HepG2 (cell line): ENCODE measurements around the gene OGFR. TPM values are rescaled to one million over a fixed set of nuclear protein-coding genes. Genes with fewer than 3 reads are reported as not detected.

ENCODE experiments used
- ATAD3A ChIP-seq: sonication (generic); formaldehyde crosslinking; IDR thresholded peaks from 2 replicates; pipeline ENCODE4 v1.4.0; 2020; ENCODE audit warnings: missing genetic modification reagents
- GABPA ChIP-seq, 2 experiments: IDR thresholded peaks; 2 replicates each; pipeline ENCODE4 v1.6.1; 2011 to 2016; ENCODE audit warnings: low read depth in 2 of 2, low read length in 1 of 2, missing biosample characterization in 1 of 2, missing genetic modification characterization in 1 of 2
- JARID2 ChIP-seq: sonication (generic); formaldehyde crosslinking; IDR thresholded peaks from 2 replicates; pipeline ENCODE4 v1.8.1; 2023; ENCODE audit warnings: missing genetic modification reagents, inconsistent platforms; ENCODE audit not compliant: insufficient replicate concordance
- NFRKB ChIP-seq: fragments of 450-650 bp; IDR thresholded peaks from 2 replicates; pipeline ENCODE4 v1.6.1; 2017
- PCBP1 ChIP-seq: fragments of 200-400 bp; formaldehyde crosslinking; IDR thresholded peaks from 2 replicates; pipeline ENCODE4 v1.6.1; 2017; ENCODE audit warnings: mild to moderate bottlenecking, low read depth, low read length, borderline replicate concordance
- SAFB2 ChIP-seq: sonication (generic); formaldehyde crosslinking; IDR thresholded peaks from 2 replicates; pipeline ENCODE4 v1.5.1; 2020; ENCODE audit warnings: missing genetic modification reagents, low read depth, mild to moderate bottlenecking, borderline replicate concordance
- SETDB1 ChIP-seq: sonication (generic); formaldehyde crosslinking; IDR thresholded peaks from 2 replicates; pipeline ENCODE4 v1.5.1; 2020; ENCODE audit warnings: missing genetic modification reagents, mild to moderate bottlenecking, borderline replicate concordance
- ZNF350 ChIP-seq: sonication (generic); formaldehyde crosslinking; IDR thresholded peaks from 2 replicates; pipeline ENCODE4 v1.4.0; 2020; ENCODE audit warnings: mild to moderate bottlenecking, low read depth, missing genetic modification reagents, borderline replicate concordance
- ZNF430 ChIP-seq: sonication (generic); formaldehyde crosslinking; IDR thresholded peaks from 2 replicates; pipeline ENCODE4 v1.9.0; 2021; ENCODE audit warnings: mild to moderate bottlenecking, missing genetic modification reagents
- ZNF460 ChIP-seq: sonication (generic); formaldehyde crosslinking; IDR thresholded peaks from 2 replicates; pipeline ENCODE4 v1.5.1; 2020; ENCODE audit warnings: missing genetic modification reagents, mild to moderate bottlenecking, borderline replicate concordance
- ZNF660 ChIP-seq: sonication (generic); formaldehyde crosslinking; IDR thresholded peaks from 2 replicates; pipeline ENCODE4 v1.5.1; 2020; ENCODE audit warnings: mild to moderate bottlenecking, low read depth, missing genetic modification reagents, borderline replicate concordance
- ZNF790 ChIP-seq: sonication (generic); formaldehyde crosslinking; IDR thresholded peaks from 2 replicates; pipeline ENCODE4 v1.8.0; 2022; ENCODE audit warnings: missing genetic modification reagents, mild to moderate bottlenecking, borderline replicate concordance
- ZNF83 ChIP-seq: sonication (generic); formaldehyde crosslinking; IDR thresholded peaks from 2 replicates; pipeline ENCODE4 v1.4.0; 2020; ENCODE audit warnings: missing genetic modification reagents, mild to moderate bottlenecking, borderline replicate concordance
- ZSCAN31 ChIP-seq: sonication (generic); formaldehyde crosslinking; IDR thresholded peaks from 2 replicates; pipeline ENCODE4 v1.5.0; 2020; ENCODE audit warnings: low read depth, mild to moderate bottlenecking, missing genetic modification reagents
- polyA plus RNA-seq, 8 experiments: library from polyadenylated mRNA; depleted of rRNA in 3 of 8; stranded (reverse) in 7 of 8; unstranded in 1 of 8; fragments of >200 nt; fragmentation: Illumina TruSeq in 4 of 8; extraction: Trizol in 4 of 8; gene quantifications; 2 replicates each; pipeline versions ENCODE4 v1.2.1 to v1.2.3, GENCODE V29; 2011 to 2016; ENCODE audit warnings: low read depth in 4 of 8, missing spikeins in 1 of 8, mixed read lengths in 1 of 8; ENCODE audit not compliant: insufficient read depth in 1 of 8
- total RNA-seq, 5 experiments: library from RNA; depleted of rRNA; stranded (reverse); fragments of >200 nt; fragmentation: Illumina TruSeq; extraction: Trizol; gene quantifications; 2 replicates each; pipeline ENCODE4 v1.2.3, GENCODE V29; 2016; ENCODE audit warnings: low read depth in 1 of 5
- TF ChIP-seq, protein P1 (sequence below): sonication (generic); formaldehyde crosslinking; IDR thresholded peaks from 2 replicates; pipeline ENCODE4 v1.4.0; 2020; ENCODE audit warnings: missing genetic modification reagents
- TF ChIP-seq, protein P2 (sequence below): sonication (generic); formaldehyde crosslinking; IDR thresholded peaks from 2 replicates; pipeline ENCODE4 v1.5.0; 2020; ENCODE audit warnings: missing genetic modification reagents
- TF ChIP-seq, protein P3 (sequence below): sonication (generic); formaldehyde crosslinking; IDR thresholded peaks from 2 replicates; pipeline ENCODE4 v1.8.0; 2022; ENCODE audit warnings: mild to moderate bottlenecking, missing genetic modification reagents; ENCODE audit not compliant: insufficient replicate concordance
- TF ChIP-seq, protein P4 (sequence below): sonication (generic); formaldehyde crosslinking; IDR thresholded peaks from 2 replicates; pipeline ENCODE4 v1.9.0; 2021; ENCODE audit warnings: mild to moderate bottlenecking, missing genetic modification reagents

OGFR gene
- total and polyA plus RNA-seq, 2 of the 13 experiments (the other 11 are each of a cell fraction or from before 2014, with no cell fraction given): 47.7 to 81.8 TPM

DNA sequence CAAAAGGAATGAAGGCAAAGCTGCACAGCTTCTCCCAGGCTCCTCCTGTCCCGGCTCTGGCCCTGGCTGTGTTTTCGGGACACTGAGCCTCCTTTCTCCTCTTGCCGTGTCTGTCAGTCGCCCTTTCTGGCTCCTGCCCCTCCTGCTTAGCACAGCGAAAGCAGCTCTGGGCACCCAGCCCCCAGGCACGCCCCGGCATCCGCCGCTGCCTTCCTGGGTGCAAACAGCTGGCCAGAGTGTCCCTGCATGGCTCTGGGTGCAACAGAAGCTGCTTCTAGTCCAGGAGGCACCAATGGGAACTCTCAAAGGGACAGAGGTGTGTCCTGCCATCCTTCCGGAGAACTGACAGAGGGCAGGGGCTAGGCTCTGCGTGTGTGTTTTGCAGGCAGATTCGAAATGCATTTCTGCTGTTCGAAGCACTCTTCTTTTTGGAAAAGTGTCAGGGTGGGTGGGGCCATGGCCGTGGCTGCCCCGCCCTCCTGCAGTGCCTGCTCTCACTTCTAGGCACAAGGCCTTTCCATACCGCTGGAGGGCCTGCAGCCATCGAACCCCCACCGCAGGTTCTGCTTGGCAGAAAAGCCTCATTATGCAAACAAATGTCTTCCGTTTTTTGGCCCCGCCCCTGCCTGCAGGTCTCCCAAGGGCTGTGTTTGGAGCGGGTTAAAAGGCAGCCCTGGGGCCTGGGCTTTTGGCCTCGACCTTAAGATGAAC lies 27.7 kb downstream of the OGFR start (continued):
- TF ChIP-seq, protein P1, sequence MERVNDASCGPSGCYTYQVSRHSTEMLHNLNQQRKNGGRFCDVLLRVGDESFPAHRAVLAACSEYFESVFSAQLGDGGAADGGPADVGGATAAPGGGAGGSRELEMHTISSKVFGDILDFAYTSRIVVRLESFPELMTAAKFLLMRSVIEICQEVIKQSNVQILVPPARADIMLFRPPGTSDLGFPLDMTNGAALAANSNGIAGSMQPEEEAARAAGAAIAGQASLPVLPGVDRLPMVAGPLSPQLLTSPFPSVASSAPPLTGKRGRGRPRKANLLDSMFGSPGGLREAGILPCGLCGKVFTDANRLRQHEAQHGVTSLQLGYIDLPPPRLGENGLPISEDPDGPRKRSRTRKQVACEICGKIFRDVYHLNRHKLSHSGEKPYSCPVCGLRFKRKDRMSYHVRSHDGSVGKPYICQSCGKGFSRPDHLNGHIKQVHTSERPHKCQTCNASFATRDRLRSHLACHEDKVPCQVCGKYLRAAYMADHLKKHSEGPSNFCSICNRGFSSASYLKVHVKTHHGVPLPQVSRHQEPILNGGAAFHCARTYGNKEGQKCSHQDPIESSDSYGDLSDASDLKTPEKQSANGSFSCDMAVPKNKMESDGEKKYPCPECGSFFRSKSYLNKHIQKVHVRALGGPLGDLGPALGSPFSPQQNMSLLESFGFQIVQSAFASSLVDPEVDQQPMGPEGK (CRISPR knock-in tag): peak; percentile 31; the same call in 1 of the 2 replicates
- TF ChIP-seq ZNF83 (CRISPR knock-in tag) (no peak), NFRKB (no peak), ZNF460 (CRISPR knock-in tag) (no peak), JARID2 (CRISPR knock-in tag) (no peak), ZNF430 (no peak), ZNF790 (CRISPR knock-in tag) (0 out of 2 replicates have a peak, but pooled peaks have one; percentile 37), PCBP1 (no peak), ZNF660 (CRISPR knock-in tag) (no peak), ZSCAN31 (CRISPR knock-in tag) (no peak), SAFB2 (no peak; the same call in 1 of the 2 replicates), ZNF350 (CRISPR knock-in tag) (no peak), GABPA (IDR thresholded peaks at IDR 0.05; ENCODE audit: low read depth, low read length) (no peak), GABPA (CRISPR knock-in tag; IDR thresholded peaks at IDR 0.05; ENCODE audit: low read depth) (no peak), ATAD3A (CRISPR knock-in tag) (no peak), SETDB1 (CRISPR knock-in tag) (no peak)
- TF ChIP-seq, protein P2, sequence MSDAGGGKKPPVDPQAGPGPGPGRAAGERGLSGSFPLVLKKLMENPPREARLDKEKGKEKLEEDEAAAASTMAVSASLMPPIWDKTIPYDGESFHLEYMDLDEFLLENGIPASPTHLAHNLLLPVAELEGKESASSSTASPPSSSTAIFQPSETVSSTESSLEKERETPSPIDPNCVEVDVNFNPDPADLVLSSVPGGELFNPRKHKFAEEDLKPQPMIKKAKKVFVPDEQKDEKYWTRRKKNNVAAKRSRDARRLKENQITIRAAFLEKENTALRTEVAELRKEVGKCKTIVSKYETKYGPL: no peak
- TF ChIP-seq, protein P3, sequence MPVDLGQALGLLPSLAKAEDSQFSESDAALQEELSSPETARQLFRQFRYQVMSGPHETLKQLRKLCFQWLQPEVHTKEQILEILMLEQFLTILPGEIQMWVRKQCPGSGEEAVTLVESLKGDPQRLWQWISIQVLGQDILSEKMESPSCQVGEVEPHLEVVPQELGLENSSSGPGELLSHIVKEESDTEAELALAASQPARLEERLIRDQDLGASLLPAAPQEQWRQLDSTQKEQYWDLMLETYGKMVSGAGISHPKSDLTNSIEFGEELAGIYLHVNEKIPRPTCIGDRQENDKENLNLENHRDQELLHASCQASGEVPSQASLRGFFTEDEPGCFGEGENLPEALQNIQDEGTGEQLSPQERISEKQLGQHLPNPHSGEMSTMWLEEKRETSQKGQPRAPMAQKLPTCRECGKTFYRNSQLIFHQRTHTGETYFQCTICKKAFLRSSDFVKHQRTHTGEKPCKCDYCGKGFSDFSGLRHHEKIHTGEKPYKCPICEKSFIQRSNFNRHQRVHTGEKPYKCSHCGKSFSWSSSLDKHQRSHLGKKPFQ (CRISPR knock-in tag): no peak
- TF ChIP-seq, protein P4, sequence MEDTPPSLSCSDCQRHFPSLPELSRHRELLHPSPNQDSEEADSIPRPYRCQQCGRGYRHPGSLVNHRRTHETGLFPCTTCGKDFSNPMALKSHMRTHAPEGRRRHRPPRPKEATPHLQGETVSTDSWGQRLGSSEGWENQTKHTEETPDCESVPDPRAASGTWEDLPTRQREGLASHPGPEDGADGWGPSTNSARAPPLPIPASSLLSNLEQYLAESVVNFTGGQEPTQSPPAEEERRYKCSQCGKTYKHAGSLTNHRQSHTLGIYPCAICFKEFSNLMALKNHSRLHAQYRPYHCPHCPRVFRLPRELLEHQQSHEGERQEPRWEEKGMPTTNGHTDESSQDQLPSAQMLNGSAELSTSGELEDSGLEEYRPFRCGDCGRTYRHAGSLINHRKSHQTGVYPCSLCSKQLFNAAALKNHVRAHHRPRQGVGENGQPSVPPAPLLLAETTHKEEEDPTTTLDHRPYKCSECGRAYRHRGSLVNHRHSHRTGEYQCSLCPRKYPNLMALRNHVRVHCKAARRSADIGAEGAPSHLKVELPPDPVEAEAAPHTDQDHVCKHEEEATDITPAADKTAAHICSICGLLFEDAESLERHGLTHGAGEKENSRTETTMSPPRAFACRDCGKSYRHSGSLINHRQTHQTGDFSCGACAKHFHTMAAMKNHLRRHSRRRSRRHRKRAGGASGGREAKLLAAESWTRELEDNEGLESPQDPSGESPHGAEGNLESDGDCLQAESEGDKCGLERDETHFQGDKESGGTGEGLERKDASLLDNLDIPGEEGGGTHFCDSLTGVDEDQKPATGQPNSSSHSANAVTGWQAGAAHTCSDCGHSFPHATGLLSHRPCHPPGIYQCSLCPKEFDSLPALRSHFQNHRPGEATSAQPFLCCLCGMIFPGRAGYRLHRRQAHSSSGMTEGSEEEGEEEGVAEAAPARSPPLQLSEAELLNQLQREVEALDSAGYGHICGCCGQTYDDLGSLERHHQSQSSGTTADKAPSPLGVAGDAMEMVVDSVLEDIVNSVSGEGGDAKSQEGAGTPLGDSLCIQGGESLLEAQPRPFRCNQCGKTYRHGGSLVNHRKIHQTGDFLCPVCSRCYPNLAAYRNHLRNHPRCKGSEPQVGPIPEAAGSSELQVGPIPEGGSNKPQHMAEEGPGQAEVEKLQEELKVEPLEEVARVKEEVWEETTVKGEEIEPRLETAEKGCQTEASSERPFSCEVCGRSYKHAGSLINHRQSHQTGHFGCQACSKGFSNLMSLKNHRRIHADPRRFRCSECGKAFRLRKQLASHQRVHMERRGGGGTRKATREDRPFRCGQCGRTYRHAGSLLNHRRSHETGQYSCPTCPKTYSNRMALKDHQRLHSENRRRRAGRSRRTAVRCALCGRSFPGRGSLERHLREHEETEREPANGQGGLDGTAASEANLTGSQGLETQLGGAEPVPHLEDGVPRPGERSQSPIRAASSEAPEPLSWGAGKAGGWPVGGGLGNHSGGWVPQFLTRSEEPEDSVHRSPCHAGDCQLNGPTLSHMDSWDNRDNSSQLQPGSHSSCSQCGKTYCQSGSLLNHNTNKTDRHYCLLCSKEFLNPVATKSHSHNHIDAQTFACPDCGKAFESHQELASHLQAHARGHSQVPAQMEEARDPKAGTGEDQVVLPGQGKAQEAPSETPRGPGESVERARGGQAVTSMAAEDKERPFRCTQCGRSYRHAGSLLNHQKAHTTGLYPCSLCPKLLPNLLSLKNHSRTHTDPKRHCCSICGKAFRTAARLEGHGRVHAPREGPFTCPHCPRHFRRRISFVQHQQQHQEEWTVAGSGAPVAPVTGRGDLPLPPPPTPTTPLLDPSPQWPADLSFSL (CRISPR knock-in tag): no peak
